Activated CD8-positive, alpha-beta memory T cell treated with anti-CD3 and anti-CD28 coated beads for 4 hours (primary cell): ENCODE measurements around the gene SHC2.

Experiments
- DNase-seq, 2 donors: peaks; one replicate each; pipeline ENCODE4 v3.0.0-alpha.2; 2020; ENCODE audit warnings: low read depth in 2 of 2

Gene SHC2

DNA sequence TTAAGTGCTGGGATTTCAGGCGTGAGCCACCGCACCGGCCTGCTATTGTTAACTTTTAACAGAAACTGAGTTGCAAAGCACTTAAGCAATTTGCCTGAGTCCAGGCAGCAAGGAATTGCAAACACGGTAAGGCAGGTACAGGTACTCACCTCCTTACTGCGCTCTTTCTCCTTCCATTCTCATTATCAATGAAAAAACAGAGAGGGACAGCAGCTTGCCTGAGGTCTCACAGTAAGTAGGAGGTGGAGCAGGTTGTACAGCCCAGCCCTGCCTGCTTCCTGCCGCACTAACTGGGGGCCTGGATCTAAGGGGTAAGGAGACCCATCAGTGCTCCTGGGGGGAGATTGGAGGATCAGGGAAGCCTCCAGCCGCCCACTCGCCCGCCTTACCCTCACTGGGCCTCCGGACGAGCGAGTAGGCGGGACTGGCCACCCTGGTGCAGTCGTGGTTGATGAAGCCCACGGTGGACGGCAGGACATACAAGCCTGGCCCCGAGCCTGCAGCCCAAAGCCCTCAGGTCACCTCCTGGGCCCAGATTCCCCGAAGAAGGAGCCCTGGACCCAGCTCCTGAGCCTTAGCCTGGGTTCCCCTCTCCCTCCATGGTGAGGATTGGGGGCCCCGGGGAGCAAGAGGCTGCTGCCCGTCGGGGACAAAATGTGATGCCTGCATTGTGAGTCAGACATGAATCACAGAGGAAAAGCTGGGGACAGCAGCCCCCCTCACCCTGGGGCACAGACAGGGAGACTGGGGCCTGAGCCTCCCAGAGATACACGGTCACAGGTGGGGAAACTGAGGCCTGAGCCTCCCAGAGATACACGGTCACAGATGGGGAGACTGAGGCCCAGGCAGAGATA, 11.4 kb upstream of the SHC2 start:
- DNase-seq: no peak

- DNase-seq: no peak
These were observed 9.9 kb upstream of the SHC2 start for GRCh38 chr19:470701-471100.

DNA sequence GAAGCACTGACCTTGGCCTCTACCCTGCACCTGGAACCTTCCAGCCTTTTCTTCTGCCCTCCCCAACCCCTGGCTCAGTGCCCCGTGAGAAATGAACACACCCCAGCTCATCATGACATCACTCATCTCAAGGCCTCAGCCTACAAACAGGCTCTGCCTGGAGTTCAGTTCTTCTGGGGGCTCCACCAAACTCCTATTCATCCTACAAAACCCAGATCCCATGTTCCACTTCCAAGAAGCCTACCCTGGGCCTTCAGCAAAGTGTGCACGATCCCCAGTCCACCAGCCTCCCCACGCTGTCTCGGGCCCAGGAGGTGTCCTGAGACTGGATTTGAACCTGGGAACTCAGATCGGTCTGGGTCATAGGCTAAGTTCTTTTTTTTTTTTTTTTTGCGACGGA, 9.0 kb upstream of the SHC2 start:
- no peak for DNase-seq

GRCh38 chr19:468587-469256, 7.9 kb upstream of the SHC2 start:
- DNase-seq: no peak

- DNase-seq: no peak
These were observed 6.7 kb upstream of the SHC2 start for GRCh38 chr19:467554-467953.

- no peak for DNase-seq
These were observed 4.4 kb upstream of the SHC2 start for GRCh38 chr19:465056-465816.

DNA sequence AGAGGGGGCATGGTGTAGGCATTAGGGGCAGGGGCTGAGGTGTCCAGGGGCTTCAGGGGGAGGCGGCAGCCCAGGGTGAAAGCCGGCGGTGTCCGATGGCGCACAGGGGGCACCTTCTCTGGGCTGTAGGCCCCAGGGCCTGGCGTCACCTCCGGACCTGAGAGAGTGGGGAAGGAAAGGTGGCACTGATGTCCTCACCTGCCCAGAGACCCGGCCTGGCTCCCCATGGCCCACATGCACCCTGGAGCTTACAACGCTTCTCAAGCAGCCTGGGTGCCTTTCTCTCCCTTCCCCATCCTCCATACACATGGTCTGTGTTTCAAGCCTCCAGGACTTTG, 3.3 kb upstream of the SHC2 start:
- no peak for DNase-seq

- DNase-seq: no peak
These were observed 2.8 kb upstream of the SHC2 start for GRCh38 chr19:463483-464207.

DNA sequence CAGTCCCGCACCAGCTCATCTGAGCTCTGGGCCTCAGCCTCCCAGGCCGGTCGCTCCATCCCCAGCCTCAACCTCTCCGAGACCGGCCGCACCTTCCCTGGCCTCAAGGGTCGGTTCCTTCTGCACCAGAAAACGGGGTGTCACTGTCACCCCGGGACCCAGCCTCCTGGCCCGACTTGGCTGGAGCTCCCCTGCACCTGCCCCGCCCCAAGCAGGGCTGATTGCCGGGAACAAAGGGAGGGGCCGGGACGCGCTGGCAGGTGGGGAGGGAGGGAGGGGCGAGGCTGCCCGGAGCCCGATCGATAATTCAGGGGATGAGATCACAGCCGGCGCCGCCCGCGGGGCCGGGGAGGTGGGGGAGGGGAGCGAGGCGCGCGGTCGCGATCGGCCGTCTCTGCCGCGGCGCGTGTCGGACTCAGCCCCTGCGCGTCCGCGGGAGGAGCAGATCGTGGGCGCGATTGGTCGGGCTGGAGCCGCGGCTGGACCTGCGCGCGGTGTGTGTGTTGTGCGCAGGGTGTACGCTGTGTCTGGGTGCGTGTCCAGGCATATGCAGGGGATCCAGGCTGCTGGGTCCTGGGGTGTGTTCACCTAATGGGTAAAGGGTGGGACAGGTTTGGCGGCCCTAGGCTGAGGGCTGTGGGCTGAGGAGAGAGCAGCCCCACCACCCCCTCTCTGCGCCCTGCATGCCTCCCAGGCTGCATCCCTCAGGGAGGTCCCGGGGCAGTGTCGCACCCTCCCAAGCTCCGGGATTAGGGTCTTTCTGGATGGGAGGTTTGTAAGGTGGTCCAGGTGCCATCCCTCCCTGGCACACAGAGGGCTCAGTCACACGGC, 1.1 kb upstream of the SHC2 start:
- no peak for DNase-seq

DNA sequence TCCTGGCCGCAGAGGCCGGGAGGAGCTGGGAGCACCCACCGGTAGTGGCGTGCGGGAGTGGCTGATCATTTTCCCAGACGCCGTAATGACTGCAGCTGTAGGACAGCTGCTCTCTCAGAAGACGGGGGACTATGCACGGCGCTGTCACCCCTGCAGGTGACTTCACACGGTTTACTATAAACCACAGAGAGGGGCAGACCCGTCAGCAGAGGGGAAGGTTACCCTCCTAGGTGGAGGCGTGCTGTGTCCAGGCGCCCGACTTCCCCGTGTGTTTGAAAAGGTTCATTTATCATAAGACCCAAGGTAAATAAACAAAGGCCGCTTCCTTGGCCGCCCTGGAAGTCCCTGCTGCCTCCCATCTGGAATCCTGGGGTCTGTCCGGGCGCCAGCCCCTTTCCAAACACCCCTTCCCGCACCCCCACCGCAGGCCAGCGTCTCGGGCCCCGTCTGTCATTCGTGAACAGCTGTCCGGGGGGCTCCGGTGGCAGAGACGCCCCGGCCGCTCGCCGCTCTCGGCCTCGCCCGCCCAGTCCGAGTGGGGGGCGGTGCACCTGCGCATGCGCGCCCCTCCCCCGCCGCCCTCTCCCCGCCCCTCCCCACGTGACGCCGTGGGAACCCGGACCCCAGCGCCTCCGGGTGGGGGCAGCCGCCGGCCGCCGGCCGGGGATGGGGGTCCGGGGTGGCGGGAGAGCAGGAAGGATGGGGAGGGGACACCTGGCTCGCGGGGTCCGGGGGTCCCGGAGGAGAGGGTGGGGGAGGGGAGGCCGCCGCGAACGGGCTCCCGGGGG, 915 bp downstream of the SHC2 start:
- DNase-seq: no peak

- DNase-seq: no peak
These were observed 2.5 kb downstream of the SHC2 start for GRCh38 chr19:458091-459042.

DNA sequence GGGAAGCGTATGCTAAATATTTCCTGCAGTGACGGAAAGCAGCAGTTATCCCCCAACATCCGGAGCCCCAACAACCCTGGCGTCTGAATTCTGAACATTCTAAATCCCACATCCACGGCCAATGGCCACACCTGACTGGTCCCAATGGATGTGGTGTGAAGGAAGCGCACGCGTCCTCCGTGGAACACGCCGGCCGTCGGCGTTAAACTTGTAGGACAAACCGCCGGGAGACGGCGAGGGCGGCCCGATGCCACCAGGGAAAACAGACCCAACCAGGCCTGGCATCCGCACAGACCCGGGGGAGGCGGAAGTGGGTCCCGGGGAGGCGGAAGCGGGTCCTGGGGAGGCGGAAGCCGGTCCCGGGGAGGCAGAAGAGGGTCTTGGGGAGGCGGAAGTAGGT, 3.2 kb downstream of the SHC2 start:
- DNase-seq: no peak

GRCh38 chr19:456547-457110, 4.2 kb downstream of the SHC2 start:
- DNase-seq: no peak

- no peak for DNase-seq
These were observed 4.8 kb downstream of the SHC2 start for GRCh38 chr19:455851-456546.

DNA sequence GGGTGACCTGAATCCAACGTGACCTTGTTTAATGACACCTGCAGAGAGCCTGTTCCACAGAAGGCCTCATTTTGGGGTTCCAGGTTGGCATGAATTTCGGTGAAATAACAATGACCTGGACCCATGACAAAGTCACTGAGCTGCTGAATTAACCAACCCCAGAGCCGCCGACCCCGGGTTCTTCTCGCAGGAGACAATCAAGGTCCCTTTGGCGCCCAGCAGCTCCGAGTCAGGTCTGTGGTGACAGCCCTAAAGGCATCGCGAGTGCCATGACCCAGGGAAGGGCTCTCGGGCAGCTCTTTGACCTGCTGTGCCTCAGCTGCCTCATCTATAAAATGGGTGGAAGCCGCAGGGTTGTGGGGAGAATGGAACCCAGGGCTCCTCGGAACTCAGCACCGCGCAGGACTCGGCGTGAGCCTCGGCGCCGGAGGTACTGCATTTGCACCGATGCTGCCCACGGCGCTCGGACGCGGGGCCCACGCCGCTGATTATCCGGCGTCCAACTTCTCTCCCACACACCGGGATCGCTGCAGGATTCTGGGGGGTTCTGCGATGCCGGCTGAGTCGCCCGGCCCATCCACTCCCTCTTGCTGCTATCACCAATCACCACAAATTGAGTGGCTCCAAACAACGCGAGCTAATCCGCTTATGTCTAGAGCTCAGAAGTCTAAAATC, 5.7 kb downstream of the SHC2 start:
- DNase-seq: no peak

- no peak for DNase-seq
These were observed 7.2 kb downstream of the SHC2 start for GRCh38 chr19:453606-454005.

- no peak for DNase-seq
These were observed 8.0 kb downstream of the SHC2 start for GRCh38 chr19:452829-453228.
